Stimulated activated CD8-positive, alpha-beta memory T cell treated with anti-CD3 and anti-CD28 coated beads, Interleukin-15, amount 100 ng/mL, for 4 hours (primary cell): ENCODE measurements around the gene GRXCR2.
"Not testable (repeated sequence)": the region's sequence is repeated elsewhere in the genome, so short reads cannot be mapped to it uniquely, and the experiment has no call there.

Experiments
- DNase-seq, 2 donors: peaks; one replicate each; pipeline ENCODE4 v3.0.0-alpha.2; 2020; ENCODE audit warnings: low read depth in 2 of 2

The GRXCR2 gene

DNA sequence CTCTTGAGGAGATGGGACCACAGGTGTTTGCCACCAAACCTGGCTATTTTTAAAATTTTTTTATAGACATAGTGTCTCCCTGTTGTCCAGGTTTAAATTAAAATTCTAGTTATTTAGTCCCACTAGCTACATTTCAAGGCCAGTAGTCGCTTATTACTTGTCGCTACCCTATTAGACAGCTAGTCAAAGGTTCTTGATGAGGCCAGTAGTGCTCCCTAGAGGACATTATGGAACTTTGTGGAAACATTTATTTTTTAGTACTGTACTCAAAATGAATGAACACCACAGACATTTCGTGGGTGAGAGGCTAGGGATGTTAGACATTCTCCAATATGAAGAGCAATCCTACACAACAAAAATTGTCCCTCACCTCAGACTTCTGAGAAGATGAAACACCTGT is 14.4 kb upstream of the GRXCR2 start:
- DNase-seq, result no peak

DNA sequence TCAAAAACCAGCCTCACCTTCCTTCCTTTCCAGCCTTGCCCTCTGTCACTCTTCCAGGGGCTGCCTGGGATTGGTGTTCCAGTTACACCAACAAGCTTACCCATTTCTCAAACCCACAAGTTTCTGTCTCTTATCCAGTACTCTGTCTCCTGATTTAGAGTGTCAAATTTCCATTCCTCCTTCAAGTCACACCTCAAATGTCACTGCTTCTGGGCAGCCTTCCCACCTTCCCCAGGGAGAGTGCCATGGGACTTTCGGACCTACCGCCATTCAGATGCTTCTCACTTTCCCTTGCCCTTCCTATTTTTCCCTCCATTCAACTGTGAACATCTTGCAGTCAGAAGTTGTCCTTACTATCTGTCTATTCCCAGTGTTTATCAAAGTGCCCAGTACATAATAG is 2.0 kb upstream of the GRXCR2 start:
- no peak for DNase-seq

DNA sequence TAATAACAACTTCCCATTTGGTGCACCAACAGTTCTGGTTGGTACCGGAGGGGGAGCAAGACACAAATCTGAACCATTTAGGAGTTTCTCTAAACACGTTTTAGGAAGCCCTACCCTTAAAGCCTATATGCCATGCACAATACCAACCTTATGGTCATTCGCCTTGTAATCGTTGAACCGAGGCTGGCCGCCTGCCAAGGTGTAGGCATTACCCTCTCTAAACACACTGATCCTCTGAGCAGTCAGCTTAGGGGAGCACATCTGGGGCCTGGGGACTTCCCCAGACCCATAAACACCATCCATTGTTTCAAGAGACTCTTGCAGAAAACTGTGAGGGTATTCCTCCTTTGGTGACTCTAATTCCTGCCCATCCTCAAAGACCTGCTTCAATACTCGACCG is 328 bp downstream of the GRXCR2 start:
- no peak for DNase-seq

DNA sequence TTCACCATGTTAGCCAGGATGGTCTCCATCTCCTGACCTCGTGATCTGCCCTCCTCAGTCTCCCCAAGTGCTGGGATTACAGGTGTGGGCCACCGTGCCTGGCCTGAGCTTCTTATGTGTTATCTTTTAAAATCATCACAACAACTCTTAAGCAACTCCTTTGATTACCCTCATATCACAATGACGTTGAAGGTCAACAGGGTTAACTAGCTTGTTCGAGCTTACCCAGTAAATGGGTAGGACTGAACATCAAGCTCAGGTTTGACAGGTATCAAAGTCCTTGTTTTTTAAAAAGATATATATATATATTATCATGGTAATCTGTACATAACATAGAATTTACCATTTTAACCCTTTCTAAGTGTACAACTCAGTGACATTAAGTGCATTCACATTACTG is 3.1 kb downstream of the GRXCR2 start:
- DNase-seq, result no peak

DNA sequence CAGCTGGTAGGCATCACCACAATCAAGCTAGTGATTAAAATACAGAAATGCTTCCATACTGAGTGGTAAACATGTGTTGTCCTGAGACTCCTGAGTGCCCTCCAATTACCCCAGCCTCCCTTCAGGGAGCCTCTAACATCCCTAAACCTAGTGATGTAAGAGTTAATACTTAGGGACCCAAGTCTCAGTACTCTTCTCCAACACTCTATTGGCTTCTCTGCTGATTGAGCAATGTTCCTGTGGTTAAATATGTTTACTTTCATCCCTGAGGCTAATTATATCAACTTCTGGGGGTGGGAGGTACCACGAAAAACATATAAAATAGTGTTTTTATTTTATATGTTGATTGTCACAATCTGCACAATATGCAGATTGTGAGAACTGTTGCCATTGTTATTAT is 5.0 kb downstream of the GRXCR2 start:
- DNase-seq, result no peak

DNA sequence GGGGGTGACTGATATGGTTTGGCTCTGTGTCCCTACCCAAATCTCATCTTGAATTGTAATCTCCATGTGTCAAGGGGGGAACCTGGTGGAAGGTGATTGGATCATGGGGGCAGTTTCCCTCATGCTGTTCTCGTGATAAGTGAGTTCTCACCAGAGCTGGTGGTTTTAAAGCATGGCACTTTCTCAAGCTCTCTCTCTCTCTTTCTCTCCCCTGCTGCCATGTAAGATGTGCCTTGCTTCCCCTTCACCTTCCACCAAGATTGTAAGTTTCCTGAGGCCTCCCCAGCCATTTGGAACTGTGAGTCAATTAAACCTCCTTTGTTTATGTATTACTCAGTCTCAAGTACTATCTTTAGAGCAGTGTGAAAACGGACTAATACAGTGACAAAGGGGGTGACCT is 8.4 kb downstream of the GRXCR2 start:
- not testable (repeated sequence) for DNase-seq

DNA sequence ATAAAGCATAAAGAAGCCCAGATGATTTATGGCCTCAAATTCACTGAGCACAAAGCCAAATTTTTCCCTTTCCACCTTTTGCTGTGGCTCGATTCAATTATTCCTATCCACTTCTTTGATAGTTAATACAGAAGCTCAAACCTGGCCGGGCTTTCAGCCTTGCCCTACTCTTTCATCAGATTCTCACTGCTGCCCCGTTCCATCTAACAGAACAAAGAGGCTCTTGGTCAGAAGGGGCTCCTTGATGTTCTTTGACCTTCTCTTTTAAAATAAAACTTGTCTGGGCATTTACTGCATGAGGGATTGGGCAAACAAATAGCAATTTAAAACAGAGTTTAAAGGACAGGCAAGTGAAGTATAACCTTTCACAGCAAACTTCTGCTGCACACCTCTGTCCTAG is 9.8 kb downstream of the GRXCR2 start:
- DNase-seq, result no peak

DNA sequence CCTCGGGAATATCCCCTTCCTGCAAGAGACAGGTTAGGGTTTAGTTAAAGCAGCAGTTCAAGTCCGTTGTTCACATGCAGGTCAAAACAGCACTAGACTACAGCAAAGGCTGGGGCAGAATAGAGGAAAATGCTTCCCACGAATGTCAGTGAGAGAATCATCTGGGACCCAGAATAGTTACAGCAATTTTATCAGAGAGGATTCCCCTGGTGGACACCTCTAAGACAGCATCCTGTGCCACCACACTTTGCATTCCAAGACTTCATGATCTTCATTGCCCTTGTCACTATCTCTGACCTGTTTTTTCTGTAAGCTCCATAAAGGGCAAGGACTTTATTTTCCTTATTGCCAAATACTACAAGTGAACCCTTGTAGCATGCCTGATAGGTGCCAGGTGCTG is 12.9 kb downstream of the GRXCR2 start:
- no peak for DNase-seq

DNA sequence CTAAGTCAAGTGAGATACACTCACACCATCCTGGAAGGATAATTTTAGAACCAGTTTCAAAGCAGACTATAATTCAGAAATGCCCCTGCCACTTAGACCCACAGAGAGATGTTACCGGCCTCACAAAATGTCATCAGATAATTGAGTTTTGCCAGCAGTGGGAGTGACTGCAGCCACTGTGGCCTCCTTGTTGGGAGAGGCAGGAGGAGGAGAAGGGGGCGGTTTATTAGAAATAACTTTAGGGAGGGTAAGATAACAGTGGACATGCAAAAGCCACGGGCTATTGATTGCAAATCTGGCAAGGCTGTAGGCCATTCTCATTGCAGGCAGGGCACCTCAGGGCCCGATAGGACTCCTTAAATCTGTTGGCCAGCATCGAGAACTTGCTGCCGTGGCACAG is 13.4 kb downstream of the GRXCR2 start:
- DNase-seq, result no peak

DNA sequence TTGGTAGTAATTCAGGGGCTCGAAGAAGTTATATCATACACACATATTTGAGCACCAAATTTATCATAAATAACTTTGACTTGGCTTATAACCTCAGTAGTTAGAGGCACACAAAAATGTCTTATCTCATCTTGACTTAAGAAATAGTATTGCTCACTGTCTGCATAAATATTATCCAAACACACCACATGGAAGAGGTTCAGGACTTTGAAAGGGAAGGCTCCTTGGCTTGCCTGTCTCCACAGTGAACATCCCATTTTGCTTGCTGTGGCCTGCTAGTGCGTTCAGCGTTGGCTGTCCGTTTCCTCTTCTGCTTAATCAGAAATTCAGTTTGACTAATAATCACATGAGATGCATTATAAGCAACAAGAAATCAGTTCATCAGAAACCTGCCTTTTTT is 13.9 kb downstream of the GRXCR2 start:
- no peak for DNase-seq

DNA sequence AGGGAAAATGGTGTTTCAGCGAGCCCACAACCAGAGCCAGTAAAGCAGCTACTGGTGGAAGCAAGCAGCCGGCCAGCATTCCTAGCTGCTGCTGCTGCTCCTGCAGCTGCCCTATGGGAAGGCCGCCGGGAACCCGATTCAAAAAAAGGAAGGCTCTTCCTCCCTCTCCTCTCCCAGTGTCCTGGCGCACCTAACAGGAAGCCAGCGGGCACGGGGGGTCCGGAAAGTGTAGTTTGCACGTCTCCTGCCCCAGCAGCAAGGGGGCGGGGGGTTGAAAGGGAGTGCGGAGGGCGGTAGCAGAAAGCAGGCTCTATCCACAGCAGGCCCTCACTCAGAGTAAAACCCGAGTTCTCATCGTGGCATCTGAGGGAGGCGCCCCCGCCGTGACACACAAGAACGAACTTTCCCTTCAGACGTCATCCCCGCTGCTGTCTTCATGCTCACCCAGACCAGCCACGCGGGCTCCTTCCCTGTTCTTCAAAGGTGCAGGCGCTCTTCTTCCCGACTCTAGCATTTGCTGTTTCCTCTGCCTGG is 16.5 kb downstream of the GRXCR2 start:
- DNase-seq, result no peak

DNA sequence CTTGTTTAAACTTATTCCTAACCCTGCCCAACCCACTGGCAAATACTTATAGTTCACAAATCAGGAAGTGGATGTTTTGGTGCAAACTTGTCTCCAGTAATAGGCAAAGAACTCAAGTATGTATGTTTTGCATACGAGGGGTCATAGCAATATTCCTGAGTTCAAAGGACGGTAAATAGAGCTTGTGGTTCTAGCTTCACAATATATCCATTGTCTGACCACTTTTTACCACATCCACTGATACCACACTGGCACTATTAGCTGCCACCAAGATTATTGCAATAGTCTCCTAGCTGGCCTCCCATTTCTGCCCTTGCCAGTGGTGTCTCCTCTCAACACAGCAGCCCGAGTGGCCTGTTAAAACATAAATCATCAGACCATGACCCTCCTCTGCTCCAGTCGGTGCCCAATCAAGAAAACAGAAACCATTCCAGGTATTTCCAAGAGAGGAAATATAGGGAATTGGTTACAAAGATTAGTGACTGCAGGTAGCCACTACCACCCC is 17.0 kb downstream of the GRXCR2 start:
- DNase-seq, result no peak

DNA sequence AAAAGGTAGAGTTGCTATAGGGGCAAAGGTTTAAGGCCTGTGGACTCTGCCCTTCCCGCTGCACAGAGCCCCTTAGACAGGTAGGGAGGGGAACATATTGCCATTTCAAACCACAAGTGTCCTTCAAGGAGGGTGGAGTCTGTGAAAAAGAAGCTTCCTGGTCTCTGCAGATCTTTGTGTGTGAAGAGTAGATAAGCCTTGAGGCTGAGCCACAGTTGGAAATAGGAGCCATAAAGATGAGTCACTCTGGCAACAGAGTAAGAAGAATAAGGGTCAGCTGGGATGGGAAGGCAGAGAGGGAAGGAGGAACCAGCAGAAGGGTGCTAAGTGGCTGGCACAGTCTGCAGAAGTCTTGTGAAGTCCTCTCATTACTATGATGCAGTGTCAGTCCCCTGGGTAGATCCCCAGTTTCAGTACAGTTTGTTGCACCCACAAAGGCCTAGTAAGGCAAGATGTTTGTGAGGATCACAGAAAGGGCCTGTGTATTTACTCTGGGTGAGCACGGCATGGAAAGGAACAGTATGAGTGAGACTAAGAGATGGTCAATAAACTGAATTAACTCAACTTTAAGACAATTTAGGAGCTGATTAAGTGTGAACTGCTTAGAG is 18.1 kb downstream of the GRXCR2 start:
- DNase-seq, result no peak

DNA sequence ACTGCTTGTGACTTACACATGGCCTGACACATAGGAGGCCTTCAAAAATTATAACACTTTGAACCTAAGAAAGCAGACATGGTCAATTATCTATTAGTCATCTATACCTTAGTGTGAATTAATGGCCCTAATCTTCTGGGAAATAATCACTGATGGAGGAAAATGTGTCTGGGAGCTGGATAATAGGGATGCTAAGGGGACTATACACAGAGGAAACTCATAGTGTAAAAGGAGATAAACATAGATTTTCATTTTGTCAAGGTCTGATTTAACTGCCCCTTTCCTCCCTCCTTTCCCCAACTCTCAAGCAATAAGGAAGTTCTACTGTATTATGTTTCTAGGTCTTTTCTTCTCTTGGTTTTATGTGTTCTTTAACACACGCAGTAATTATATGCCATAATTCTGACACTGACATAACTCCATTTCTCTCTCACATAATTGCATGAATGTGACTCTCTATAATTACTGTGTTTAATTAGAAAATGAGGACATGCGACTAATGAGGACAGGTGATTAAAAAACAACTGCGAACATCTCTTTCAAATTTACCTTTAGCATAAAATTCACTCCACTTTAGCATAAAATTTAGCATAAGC is 18.9 kb downstream of the GRXCR2 start:
- no peak for DNase-seq

DNA sequence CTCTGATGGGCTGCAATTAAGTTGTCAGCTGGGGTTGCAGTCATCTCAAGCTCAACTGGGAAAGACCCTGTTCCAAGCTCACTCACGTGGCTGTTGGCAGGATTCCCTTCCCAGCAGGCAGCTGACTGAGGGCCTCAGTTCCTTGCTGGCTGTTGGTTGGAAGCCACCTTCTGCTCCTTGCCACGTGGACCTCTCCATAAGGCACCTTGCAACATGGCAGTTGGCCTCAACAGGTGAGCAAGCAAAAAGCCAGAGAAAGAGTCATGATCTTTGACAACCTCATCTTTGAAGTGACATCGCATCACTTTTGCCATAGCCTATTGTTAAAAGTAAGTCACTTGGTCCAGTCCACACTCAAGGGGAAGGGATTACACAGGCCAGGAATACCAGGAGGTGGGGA is 19.8 kb downstream of the GRXCR2 start:
- DNase-seq, result no peak

DNA sequence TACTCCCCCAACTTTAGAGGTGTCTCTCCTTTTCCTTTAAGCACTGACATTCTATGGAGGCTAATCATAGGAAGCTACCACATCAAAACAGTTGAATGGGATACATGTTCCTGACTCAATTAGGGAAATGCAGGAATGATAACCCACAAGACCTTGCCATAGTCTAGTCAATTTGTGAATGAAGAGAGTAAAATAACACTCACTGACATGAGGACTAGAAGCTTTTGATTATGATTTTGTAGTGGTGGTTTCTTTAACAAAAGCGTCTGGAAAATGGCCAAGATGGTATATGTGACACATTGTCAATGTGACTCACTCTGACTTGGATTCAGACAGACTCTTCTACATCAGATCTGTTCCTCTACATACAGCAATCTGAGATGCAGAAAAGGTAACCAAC is 24.0 kb downstream of the GRXCR2 start:
- DNase-seq, result no peak

DNA sequence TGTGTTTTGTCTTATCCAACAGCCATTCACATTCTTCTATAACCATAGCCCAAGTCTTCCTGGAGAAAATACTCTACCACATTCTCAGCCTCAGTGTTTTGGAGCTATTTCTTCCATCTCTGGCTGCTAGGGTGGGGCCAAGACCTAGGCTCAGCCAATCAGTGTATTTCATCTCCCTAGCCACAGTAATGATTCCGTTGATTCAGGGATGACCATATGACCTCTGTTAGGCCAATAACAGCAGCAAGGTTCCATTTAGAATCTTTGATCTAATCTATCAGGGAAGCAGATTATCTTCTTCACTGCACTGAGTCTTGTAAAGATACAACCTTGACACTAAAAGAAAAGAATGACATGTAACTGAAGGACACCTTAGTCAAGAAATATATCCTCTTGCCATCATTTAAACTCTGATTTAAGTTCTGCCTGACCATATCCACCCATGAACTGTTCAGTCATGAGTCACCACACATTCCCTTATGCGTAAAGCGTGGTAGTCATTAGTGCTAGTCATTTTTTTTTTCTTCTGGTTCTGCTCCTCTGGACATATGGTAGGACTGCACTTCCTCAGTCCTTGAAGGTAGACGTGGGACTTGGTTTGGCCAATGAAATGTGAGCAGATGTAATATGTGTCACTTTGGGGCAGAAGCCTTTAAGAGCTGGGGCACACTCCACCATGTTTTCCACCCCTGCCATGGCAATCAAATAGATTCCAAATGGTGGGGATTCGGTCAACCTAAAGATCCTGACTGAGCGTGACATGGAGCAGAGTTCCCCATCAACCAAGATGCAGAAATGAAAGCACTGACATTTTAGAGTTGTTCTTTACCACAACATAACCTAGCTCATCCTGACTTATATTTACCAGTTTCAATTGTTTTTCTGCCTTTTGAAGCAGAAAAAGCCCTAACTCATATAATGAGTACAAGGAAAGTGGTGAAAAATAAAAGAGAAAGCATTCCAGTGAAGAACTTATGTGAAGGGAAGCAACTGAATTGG is 25.0 kb downstream of the GRXCR2 start:
- no peak for DNase-seq

DNA sequence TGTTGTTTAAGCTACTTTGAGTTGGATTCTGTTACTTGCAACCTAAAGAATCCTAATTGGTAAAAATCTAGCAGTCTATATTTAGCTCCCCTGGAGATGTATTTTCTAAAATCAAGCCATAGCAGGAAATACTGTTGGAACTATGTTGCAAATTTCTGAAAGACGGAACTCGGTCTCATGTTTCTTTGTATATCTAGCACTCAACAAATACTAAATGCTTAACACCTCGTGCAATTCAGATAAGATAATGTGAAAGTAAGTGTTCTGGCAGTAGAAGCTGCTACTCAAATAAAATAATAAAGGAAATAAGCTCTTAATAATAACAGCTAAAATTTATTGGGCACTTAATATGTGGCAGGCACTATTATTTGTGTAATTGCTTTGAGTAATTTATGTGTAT is 26.7 kb downstream of the GRXCR2 start:
- DNase-seq, result no peak

DNA sequence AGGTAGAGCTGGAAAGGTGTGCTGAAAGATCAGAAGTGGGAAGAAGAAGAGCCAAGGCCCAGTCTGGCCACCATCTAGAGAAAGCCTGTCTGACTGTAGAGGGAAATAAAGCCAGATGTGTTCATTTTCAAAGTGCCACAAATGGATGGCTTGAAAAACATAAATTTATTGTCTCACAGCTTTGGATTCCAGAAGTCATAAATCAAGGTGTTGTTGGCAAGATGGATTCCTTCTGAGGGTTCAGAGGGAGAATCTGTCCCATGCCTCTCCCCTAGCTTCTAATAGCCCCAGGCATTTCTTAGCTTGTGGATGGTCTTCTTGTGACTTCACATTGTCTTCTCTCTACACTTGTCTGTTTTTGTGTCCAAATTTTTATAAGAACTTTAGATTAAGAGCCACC is 31.5 kb downstream of the GRXCR2 start:
- no peak for DNase-seq

DNA sequence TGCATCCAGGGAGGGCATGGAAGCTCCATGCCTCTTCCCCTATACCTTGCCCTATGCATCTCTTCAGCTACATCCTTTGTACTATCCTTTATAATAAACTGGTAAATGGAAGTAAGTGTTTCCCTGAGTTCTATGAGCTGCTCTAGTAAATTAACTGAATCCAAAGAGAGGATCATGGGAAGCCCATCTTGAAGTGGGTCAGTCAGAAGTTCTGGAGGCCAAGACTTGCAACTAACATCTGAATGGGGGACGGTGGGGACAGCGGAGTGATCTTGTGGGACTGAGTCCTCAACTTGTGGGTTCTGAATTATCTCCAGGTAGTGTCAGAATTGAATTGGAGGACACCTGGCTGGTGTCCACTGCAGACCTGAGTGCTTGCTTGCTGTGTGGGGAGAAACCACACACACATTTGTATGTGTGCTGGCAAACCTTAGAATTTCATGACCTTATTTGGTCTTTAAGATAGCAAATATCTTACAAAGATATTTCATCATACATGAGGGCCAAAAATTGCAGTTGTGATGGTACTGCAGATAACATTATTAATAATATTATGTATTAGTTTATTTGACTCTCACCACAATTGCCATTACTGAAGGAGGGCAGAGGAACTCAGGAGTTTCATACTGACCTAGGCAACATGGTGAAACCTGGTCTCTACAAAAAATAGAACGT is 32.2 kb downstream of the GRXCR2 start:
- no peak for DNase-seq

DNA sequence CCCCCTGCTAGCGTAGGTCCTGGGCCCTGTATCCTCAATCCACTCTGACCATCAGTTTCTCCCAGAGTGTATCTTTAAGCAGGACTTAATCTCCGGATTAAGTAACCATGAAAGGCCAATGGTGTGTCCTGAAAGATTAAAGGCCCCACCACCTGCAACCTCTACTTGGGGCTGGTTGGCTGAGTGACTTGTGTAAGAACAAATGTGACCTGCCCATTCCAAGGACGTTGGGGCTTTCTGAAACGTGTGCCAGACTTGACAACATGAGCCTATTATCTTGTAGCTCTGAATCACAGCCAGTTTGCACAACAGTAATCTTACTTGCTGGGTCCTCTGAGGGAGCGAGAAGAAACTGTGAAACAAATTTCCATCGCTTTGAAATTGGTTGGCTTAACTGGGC is 34.5 kb downstream of the GRXCR2 start:
- no peak for DNase-seq

DNA sequence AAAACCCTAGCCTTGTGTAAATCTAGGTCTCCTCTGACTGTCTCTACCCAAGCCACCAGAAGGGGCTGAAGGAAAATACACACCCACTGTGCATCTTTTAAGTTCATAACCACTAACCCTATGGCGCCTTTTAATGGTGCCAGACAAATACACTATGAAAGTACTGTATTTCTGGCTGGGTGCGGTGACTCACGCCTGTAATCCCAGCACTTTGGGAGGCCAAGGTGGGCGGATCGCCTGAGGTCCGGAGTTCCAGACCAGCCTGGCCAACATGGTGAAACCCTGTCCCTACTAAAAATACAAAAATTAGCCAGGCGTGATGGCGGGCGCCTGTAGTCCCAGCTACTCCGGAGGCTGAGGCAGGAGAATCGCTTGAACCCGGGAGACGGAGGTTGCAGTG is 36.6 kb downstream of the GRXCR2 start:
- DNase-seq, result not testable (repeated sequence)
